Measurements from ENCODE around the gene CSNK2B.
A peak's percentile ranks its signal among the peaks of the same experiment; 100 is the strongest.

CSNK2B gene

DNA sequence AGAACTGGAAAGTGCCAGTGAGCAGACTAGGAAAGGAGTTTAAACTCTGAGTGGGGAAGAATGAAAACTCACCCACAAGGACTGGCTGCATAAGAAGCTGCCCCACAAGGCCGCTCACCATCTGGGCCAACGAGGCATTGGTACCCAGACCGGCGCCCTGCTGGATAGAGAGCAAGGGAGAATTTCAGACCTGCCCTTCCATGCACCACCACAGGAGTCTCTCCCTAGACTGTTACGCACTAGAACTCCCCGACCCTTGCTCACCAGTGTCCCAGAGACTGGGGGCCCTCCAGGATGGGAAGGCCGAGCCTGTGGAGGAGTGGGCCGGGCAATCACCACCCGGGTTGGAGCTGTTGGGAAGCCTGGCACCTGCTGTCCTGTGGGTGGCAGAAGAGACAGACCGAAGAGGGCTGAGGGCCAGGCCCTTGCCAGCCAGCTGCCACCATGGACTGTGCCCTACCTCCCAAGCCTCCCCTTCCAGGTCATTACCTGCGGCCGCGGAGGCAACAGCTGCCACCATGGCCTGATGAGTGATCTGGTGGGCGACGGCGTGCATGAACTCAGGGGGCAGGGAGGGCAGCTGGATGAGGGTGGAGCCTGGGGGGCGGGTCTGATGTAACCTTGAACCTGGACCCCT lies 21.9 kb upstream of the CSNK2B start:
- no peak for DNase-seq (ENCODE audit: low read depth)
- TF ChIP-seq, protein P1, sequence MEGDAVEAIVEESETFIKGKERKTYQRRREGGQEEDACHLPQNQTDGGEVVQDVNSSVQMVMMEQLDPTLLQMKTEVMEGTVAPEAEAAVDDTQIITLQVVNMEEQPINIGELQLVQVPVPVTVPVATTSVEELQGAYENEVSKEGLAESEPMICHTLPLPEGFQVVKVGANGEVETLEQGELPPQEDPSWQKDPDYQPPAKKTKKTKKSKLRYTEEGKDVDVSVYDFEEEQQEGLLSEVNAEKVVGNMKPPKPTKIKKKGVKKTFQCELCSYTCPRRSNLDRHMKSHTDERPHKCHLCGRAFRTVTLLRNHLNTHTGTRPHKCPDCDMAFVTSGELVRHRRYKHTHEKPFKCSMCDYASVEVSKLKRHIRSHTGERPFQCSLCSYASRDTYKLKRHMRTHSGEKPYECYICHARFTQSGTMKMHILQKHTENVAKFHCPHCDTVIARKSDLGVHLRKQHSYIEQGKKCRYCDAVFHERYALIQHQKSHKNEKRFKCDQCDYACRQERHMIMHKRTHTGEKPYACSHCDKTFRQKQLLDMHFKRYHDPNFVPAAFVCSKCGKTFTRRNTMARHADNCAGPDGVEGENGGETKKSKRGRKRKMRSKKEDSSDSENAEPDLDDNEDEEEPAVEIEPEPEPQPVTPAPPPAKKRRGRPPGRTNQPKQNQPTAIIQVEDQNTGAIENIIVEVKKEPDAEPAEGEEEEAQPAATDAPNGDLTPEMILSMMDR (IDR thresholded peaks at IDR 0.05; ENCODE audit: control insufficient read depth, extremely low read depth, insufficient read depth): no peak
- H3K4me3 ChIP-seq (ENCODE audit: low read depth, low read length): no peak overlapping the region

DNA sequence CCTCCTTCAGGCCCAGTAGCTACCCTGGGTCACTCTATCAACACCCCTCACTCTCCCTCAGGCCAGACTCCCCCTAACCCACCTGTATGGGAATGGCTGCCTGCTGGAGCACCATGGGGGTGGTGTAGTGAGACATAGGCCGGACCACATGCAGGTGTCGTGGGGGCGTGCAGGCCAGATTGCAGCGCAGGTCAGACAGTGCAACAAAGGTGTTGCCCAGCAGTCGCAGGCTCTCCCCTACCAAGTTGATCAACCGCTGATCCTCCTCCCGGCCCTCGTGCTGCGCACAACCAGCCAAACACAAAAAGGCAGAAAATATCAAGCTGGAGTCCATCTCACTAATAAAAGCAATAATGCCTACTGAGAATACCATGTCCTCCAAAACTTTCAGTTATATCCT lies 20.6 kb upstream of the CSNK2B start:
- no peak overlapping the region for H3K4me3 ChIP-seq (ENCODE audit: low read depth, low read length)
- TF ChIP-seq, protein P1 (IDR thresholded peaks at IDR 0.05; ENCODE audit: control insufficient read depth, extremely low read depth, insufficient read depth): no peak
- no peak for DNase-seq (ENCODE audit: low read depth)

DNA sequence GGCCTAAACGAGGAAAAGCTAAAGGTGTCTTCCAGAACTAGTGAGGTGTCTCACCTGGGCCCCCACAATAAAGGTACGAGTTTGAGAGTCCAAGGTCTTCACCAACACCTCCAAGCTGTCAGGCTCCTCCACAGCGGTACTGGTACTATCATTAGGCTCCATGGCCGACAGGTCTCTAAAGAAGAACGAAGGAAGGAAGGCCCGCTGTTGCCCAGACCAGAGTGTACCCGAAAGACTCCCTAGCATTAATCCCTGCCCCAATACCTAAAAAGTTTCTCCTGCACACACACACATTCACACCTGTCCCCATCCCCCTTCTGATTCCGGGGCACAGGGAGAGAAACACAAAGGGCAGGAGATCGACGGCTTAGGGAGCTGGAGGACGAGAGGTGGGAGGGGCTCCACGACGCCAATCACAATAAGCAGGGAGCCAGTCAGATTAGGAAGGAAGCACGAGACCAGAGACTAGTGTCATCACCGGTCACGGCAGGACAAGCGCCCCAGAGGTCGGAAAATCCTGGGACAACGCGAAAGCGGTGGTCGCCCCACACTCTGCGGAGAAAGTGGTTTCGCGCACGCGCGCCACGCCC lies 14.2 kb upstream of the CSNK2B start:
- TF ChIP-seq, protein P1 (IDR thresholded peaks at IDR 0.05; ENCODE audit: control insufficient read depth, extremely low read depth, insufficient read depth): no peak
- H3K4me3 ChIP-seq (ENCODE audit: low read depth, low read length): peak overlapping the region; percentile 80
- peak; percentile 77 for DNase-seq (ENCODE audit: low read depth)

DNA sequence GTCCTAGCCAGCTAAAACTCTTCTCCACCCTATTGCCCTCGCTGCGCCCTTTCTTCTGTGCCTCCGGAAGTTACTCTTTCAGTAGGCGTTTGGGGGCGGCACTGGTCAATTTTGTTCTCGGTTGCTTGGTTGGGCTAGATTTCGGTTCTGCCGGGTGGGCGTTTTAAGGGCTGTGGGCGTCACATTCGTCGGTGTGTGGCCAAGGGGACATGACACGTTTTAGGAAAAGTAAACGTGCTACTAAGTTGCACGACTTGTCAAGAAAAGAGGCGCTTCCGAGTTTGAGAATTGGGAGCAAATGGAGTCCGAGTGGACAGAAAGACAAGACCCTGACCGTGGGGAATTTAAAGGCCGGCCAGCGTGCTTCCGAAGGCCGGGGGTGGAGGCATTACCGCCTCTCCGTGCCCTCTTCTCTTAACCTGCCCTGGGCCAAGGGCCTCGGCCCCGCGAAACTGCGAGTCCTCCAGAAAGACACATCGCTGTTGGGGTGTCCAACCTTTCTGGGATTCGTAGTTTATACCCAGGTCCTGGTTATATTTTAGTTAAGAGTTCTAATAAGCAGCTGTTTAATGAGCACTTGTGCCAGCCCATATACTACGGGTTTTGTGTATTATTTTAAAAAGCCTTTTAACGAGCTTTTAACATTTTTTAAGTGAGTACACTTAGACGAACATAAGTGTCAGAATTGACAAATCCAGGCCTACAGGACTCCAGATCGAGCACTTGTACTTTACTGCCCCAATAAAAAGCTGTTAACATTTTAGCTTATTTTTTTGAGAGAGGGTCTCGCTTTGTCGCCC lies 12.8 kb upstream of the CSNK2B start:
- no peak for DNase-seq (ENCODE audit: low read depth)
- peak overlapping the region; percentile 80 for H3K4me3 ChIP-seq (ENCODE audit: low read depth, low read length)
- TF ChIP-seq, protein P1 (IDR thresholded peaks at IDR 0.05; ENCODE audit: control insufficient read depth, extremely low read depth, insufficient read depth): no peak

DNA sequence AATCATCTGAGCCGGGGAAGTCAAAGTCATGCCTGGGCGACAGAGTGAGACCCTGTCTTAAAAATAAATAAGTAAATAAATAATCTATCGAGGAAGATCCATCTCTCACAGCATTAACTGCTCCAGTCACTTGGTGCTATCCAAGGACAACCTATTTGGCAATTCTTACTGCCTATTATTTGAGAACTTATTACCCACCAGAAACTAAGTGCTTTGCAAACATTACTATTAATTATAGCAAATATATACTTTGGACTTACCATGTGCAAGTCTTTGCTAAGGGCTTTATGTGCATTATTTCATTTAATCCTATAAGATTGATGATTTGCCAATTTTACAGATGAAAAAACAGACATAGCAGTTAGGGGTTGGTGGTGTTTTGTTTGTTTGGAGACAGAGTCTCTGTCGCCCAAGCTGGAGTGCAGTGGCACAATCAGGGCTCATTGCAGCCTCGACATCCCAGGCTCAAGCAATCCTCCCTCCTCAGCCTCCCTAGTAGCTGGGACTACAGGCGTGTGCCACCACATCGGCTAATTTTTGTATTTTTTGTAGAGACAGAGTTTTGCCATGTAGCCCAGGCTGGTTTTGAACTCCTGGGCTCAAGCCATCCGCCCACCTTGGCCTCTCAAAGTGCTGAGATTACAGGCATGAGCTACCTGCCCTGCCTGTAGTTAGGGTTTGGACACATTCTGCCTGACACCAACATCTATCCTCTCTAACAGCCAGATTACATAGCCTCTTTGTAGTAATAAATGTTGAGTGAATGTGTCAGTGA lies 11.1 kb upstream of the CSNK2B start:
- TF ChIP-seq, protein P1 (IDR thresholded peaks at IDR 0.05; ENCODE audit: control insufficient read depth, extremely low read depth, insufficient read depth): no peak
- DNase-seq (ENCODE audit: low read depth): no peak
- no peak overlapping the region for H3K4me3 ChIP-seq (ENCODE audit: low read depth, low read length)

DNA sequence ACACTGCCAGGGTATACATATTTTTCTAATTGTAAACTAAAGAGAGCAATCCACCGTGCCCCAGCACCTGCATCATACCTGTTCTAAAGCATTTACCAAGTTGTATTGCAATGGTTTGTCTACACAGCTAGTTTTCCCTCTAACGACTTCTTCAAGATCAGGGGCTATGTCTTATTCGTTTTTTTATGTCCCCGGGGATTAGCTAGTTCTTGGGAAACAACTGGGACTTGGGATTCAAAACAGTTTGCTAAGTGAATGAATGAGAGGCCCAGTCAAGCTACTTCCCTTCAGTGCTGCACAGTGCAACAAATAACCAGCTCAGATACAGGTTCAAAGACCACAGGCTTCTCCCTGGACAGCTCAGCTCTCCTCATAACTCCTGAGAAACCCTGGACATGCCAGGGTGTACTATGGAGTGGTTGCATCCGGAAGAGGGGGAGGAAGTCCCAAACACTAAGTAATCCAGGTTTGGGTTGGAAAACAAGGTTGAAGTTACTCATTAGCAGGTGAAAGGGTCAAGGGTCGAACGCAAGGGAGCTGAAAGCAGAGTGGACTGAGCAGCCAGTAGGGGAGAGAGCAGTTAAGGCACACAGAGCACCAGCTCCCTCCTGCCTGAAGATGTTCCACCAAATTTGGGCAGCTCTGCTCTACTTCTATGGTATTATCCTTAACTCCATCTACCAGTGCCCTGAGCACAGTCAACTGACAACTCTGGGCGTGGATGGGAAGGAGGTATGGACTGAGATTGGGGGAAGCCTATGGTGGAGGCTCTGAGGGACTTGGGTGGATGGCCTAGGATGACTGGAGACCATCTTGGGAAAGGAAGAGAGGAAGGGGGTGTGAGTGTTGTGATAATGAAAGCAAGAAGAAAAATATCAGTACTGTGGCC lies 10.3 kb upstream of the CSNK2B start, which contains the start of gene APOM:
TSS of gene APOM (plus strand) at position 546 of the 889 bp plus-strand sequence. CDS start at position 619, 73 bp downstream.
- H3K4me3 ChIP-seq (ENCODE audit: low read depth, low read length): no peak within 1 kb of the TSS
- TF ChIP-seq, protein P1 (IDR thresholded peaks at IDR 0.05; ENCODE audit: control insufficient read depth, extremely low read depth, insufficient read depth): no peak
- DNase-seq (ENCODE audit: low read depth): no peak

Data from LNCaP clone FGC (cell line).